ENCODE data around the gene WDTC1. TPM values are rescaled to one million over a fixed set of nuclear protein-coding genes. Genes with fewer than 3 reads are reported as not detected.

The WDTC1 gene
- total and polyA plus RNA-seq, 2 of the 13 experiments (the other 11 are each of a cell fraction or from before 2014, with no cell fraction given), result 5.5 TPM

DNA sequence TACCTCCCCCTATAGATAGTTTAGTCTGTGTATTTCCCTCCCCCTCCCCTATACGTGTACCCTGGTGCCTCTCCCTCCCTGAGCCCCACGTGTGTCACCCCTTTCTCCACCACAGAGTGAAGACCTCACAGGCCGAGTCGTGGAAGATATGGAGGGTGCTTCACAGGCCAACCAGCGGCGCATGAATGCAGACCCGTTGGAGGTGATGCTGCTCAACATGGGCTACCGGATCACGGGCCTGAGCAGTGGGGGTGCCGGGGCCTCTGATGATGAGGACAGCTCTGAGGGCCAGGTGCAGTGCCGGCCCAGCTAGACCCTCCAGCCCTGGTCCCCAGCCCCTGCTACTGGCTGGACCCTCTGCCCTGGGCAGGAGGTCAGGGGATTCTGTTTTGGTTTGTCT lies 71.6 kb downstream of the WDTC1 start (continued):
- TF ChIP-seq ZNF761 (CRISPR knock-in tag; conservative IDR thresholded peaks at IDR 0.05), result no peak
- no peak for TF ChIP-seq ZFP37 (CRISPR knock-in tag; IDR thresholded peaks at IDR 0.05; ENCODE audit: borderline replicate concordance)
- TF ChIP-seq LCORL (IDR thresholded peaks at IDR 0.05), result no peak
- TF ChIP-seq LCORL (CRISPR knock-in tag; IDR thresholded peaks at IDR 0.05), result no peak

- ChIA-PET CTCF (ENCODE audit: low intra/inter-chr PET ratio, low total read pairs) (interaction anchor here (1.2 kb wide), 1 partner anchor 51 kb away, joined by 3 read pairs; no protein-coding TSS in a partner anchor), POLR2A (interaction anchor here (0.5 to 0.7 kb wide), 3 partner anchors 9 to 257 kb away, joined by 3 to 6 read pairs (median 4); no protein-coding TSS in a partner anchor)
- no peaks in the 10 kb centered on the region for H3K79me2 ChIP-seq (ENCODE audit: insufficient read depth, low read length)
- no peak overlapping the region for H3K4me3 ChIP-seq (replicated peaks in 1 of 3; ENCODE audit: insufficient read depth in 1 of 3, low read depth in 2 of 3, low read length in 3 of 3)
- DNase-seq (ENCODE audit: low spot score) (peak; percentile 31), FAIRE-seq (no peak), ATAC-seq (peak; percentile 92)
- H3K27ac ChIP-seq (ENCODE audit: extremely low read length, insufficient read depth, low read length), result no peak overlapping the region
- in situ Hi-C loops (cut with HindIII; ENCODE audit: extremely low pct_ligation_motif_present, low pct_unique_long_range_greater_than_20kb) (no loop called here), intact Hi-C loops (cut with micrococcal nuclease; ENCODE audit: unreplicated experiment) (no loop called here)
- H3K9me3 ChIP-seq (ENCODE audit: low read length), result no peaks in the 10 kb centered on the region
- H3K9ac ChIP-seq (ENCODE audit: insufficient read depth, low read depth, low read length), result no peak overlapping the region
- H3K4me2 ChIP-seq (ENCODE audit: low read depth, low read length), result no peak overlapping the region
- no peaks in the 10 kb centered on the region for H3K4me1 ChIP-seq (ENCODE audit: insufficient read depth, low read length)
- H3K27me3 ChIP-seq (ENCODE audit: control insufficient read depth in 1 of 2, insufficient read depth in 2 of 2, low read length in 2 of 2), result no peaks in the 10 kb centered on the region
- 46% methylated on average over 11 of the region's 11 CpGs for WGBS (ENCODE audit: low lambda C conversion rate)
- H3K36me3 ChIP-seq (replicated peaks in 1 of 2; ENCODE audit: control insufficient read depth in 1 of 2, insufficient read depth in 2 of 2, low read length in 2 of 2), result no peaks in the 10 kb centered on the region
- H4K20me1 ChIP-seq (ENCODE audit: insufficient read depth, low read length), result no peaks in the 10 kb centered on the region
- H2AFZ ChIP-seq (ENCODE audit: low read length), result no peak overlapping the region
- no TSS peak for BruUV-seq (replicated peaks)
- no peak for TF ChIP-seq ZNF136 (CRISPR knock-in tag; IDR thresholded peaks at IDR 0.05; ENCODE audit: low read depth)
- peak; percentile 28; the same call in 1 of the 2 replicates for TF ChIP-seq KDM2A (CRISPR knock-in tag; IDR thresholded peaks at IDR 0.05; ENCODE audit: borderline replicate concordance, low read depth)
- TF ChIP-seq SRSF9 (IDR thresholded peaks at IDR 0.05; ENCODE audit: borderline replicate concordance, insufficient read depth, low read depth, low read length, poor library complexity, severe bottlenecking), result no peak
- no peak for TF ChIP-seq FOXP1 (IDR thresholded peaks at IDR 0.05)
- no peak for TF ChIP-seq FOXP1 (CRISPR knock-in tag; IDR thresholded peaks at IDR 0.05)
- no peak for TF ChIP-seq ZNF234 (CRISPR knock-in tag; conservative IDR thresholded peaks at IDR 0.05)
- no peak for TF ChIP-seq ZSCAN12 (CRISPR knock-in tag; IDR thresholded peaks at IDR 0.05)
- TF ChIP-seq, protein P1, sequence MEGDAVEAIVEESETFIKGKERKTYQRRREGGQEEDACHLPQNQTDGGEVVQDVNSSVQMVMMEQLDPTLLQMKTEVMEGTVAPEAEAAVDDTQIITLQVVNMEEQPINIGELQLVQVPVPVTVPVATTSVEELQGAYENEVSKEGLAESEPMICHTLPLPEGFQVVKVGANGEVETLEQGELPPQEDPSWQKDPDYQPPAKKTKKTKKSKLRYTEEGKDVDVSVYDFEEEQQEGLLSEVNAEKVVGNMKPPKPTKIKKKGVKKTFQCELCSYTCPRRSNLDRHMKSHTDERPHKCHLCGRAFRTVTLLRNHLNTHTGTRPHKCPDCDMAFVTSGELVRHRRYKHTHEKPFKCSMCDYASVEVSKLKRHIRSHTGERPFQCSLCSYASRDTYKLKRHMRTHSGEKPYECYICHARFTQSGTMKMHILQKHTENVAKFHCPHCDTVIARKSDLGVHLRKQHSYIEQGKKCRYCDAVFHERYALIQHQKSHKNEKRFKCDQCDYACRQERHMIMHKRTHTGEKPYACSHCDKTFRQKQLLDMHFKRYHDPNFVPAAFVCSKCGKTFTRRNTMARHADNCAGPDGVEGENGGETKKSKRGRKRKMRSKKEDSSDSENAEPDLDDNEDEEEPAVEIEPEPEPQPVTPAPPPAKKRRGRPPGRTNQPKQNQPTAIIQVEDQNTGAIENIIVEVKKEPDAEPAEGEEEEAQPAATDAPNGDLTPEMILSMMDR (CRISPR knock-in tag; IDR thresholded peaks at IDR 0.05), result peak; percentile 59
- TF ChIP-seq ZNF317 (CRISPR knock-in tag; IDR thresholded peaks at IDR 0.05), result no peak
- 0 out of 2 replicates have a peak, but pooled peaks have one; percentile 18 for TF ChIP-seq MAFG (CRISPR knock-in tag; IDR thresholded peaks at IDR 0.05)
- no peak for TF ChIP-seq ZNF354B (CRISPR knock-in tag; IDR thresholded peaks at IDR 0.05)
- TF ChIP-seq HMGXB4 (CRISPR knock-in tag; IDR thresholded peaks at IDR 0.05; ENCODE audit: borderline replicate concordance in 1 of 2, low read depth in 1 of 2), result 0 out of 4 replicates have a peak, but pooled peaks of 1 of the 2 experiments have one; percentile 27
- no peak for TF ChIP-seq ZNF282 (IDR thresholded peaks at IDR 0.05; ENCODE audit: partially characterized antibody)
- no peak for TF ChIP-seq HDAC6 (IDR thresholded peaks at IDR 0.05; ENCODE audit: low read depth, low read length)
- TF ChIP-seq TAF15 (IDR thresholded peaks at IDR 0.05; ENCODE audit: low read depth, low read length, poor library complexity, severe bottlenecking), result no peak
- TF ChIP-seq ZBTB7B (CRISPR knock-in tag; IDR thresholded peaks at IDR 0.05), result no peak
- TF ChIP-seq CENPX (CRISPR knock-in tag; IDR thresholded peaks at IDR 0.05), result no peak
These were observed 72.7 kb downstream of the WDTC1 start for GRCh38 chr1:27306892-27307761.
